IPS-18a (cell line): ENCODE measurements around the gene SLC38A1.
"Not testable (repeated sequence)": the region's sequence is repeated elsewhere in the genome, so short reads cannot be mapped to it uniquely, and the experiment has no call there.

Experiments
- H3K27ac ChIP-seq: one replicate; pipeline ENCODE4 v1.5.1; 2013; ENCODE audit warnings: low read length
- H3K27me3 ChIP-seq: one replicate; pipeline ENCODE4 v1.6.1; 2013; ENCODE audit warnings: mild to moderate bottlenecking, low read length; ENCODE audit not compliant: control insufficient read depth, insufficient read depth
- H3K36me3 ChIP-seq: one replicate; pipeline ENCODE4 v1.6.1; 2013; ENCODE audit warnings: low read depth, low read length; ENCODE audit not compliant: control insufficient read depth
- H3K4me1 ChIP-seq: one replicate; pipeline ENCODE4 v1.6.1; 2013; ENCODE audit warnings: low read depth, low read length; ENCODE audit not compliant: control insufficient read depth
- H3K4me3 ChIP-seq: one replicate; pipeline ENCODE4 v1.5.1; 2013; ENCODE audit warnings: low read length
- H3K9ac ChIP-seq: one replicate; pipeline ENCODE4 v1.6.1; 2013; ENCODE audit warnings: mild to moderate bottlenecking, low read length, moderate library complexity
- H3K9me3 ChIP-seq: one replicate; pipeline ENCODE4 v1.6.1; 2013; ENCODE audit warnings: low read depth, low read length; ENCODE audit not compliant: control insufficient read depth

The SLC38A1 gene

DNA sequence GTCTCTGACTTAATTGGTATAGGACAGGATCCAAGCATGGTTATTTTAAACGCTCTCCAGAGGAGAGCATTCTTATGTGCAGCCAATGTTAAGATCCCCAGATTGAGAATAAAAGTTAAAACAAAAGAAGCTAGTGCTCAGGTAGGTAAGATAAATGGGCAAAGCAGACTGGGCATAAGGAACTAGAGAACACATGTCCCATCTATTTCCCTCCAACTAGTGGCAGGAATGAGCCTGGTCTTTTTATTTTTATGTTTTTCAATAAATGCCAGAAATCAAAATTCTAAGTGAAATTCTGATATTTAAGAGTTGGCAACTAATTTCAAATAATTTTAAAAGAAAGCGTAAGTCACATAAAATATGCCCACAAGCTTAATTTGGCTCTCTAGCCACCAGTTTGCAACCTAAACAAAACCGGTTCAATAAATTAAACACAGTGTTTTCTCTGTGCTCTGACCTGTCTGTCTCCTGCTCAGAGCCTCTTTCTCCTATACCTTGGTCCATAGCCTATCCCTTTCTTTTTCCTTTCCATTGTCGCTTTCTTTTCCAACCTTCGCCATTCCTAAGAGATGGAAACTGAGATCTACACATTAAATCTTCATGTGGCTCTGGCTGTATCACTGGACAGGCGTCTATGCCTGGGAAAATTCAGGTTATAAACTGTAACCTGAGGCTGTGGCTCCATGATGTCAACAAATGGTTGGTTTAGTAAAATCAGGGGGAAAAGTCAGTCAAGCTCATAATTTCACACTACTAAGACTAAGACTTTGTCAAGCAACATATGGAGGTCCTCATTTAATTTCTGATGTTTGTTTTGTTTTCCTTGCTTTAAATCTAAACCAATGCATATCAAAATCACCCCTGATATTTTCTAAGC, 5.5 kb downstream of the SLC38A1 start:
- peaks cover 69% of the 10 kb centered on the region for H3K4me1 ChIP-seq

DNA sequence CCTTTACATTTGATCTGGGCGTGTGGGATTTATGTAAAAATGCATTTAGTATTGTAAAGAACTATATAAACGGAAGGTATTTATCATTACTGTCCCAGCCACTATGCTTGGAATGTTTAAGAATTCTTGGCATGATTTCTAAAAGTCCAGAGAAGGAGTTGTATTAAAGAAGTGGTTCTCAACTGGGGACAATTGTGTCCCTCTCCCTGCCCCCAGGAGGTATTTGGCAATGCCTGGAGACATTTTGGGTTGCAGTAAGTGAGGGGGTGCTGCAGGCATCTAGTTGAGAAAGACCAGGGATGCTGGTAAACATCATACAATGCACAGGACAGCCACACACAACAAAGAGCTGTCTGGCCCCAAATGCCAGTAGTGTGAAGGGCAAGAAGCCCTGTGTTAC, 7.2 kb downstream of the SLC38A1 start:
- Histone ChIP-seq H3K4me1 (peaks cover 69% of the 10 kb centered on the region), H3K27ac (no peak overlapping the region)

More for the DNA sequence above, 5.5 kb downstream of the SLC38A1 start:
- no peak overlapping the region for H3K9ac ChIP-seq
- H3K27me3 ChIP-seq: no peaks in the 10 kb centered on the region
- no peak overlapping the region for H3K27ac ChIP-seq
- peak overlapping the region; percentile 26 for H3K4me3 ChIP-seq
- H3K36me3 ChIP-seq: no peaks in the 10 kb centered on the region
- H3K9me3 ChIP-seq: no peaks in the 10 kb centered on the region

DNA sequence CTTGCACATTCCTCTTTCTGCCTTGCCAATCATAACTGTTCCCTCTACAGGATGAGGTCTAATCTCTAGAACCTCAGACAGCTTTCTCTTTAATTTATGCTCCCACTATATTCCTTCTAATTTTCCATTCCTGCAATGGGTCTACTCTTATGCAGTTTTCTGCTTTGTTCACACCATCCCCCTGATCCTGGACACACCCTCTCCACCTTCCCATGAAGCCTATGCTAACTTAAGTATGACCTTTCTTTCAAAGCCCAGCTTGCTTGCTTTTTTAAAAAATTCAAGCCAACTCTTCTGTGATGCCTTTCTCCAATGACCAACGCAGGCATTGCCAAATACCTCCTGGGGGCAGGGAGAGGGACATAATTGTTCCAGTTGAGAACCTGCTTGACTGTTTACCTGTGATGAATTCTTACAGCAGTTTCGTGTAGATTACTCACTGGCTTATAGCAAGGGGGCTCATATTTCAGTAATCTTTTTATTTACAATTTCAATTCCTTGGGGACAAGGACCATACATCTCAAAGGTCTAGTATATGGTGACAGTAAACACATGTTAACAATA, 7.8 kb downstream of the SLC38A1 start:
- Histone ChIP-seq H3K27ac (no peak overlapping the region), H3K27me3 (no peaks in the 10 kb centered on the region), H3K9ac (no peak overlapping the region), H3K9me3 (no peaks in the 10 kb centered on the region), H3K4me1 (peaks cover 63% of the 10 kb centered on the region), H3K36me3 (no peaks in the 10 kb centered on the region), H3K4me3 (peak overlapping the region; percentile 45)

More for the DNA sequence above, 7.2 kb downstream of the SLC38A1 start:
- Histone ChIP-seq H3K9ac (no peak overlapping the region), H3K27me3 (no peaks in the 10 kb centered on the region), H3K36me3 (no peaks in the 10 kb centered on the region), H3K9me3 (no peaks in the 10 kb centered on the region), H3K4me3 (peak overlapping the region; percentile 45)

DNA sequence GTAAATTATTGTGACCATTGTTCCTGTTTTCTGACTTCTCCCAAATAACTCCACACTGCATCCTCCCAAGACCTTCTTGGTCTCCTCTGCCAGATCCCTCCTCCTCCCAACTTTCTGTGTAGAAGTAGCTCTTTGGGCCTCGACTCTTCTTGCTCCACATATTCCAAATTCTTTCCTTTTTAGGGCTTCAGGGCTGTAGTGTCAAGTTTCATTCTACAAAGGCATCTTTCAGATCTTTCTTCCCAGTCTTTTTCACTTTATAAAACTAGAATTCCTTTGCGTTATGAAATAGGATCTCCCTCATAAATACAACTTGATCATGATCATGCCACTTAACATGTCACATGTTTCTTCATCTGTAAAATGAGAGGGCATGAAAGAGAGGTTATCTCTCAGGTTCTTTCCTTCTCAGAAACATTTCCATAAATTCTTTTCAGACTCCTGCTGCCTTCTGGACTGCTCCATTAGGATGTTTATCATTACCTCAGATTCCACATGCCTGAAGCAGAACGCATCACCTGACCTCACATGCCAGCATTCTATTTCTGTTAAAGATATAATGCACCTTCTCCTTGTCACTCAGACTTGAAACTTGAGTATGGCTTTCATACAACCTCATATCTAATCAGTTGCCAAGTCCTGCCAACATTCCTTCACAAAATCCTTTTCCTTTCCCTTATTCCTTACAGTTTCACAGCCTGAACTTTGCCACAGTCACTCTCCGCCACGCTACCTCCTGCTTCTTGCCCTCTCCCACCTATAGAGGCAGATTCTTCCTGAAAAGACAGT, 8.5 kb downstream of the SLC38A1 start:
- Histone ChIP-seq H3K4me3 (peak overlapping the region; percentile 45), H3K9me3 (no peaks in the 10 kb centered on the region), H3K36me3 (no peaks in the 10 kb centered on the region), H3K27ac (no peak overlapping the region), H3K9ac (no peak overlapping the region), H3K27me3 (no peaks in the 10 kb centered on the region), H3K4me1 (peaks cover 56% of the 10 kb centered on the region)

DNA sequence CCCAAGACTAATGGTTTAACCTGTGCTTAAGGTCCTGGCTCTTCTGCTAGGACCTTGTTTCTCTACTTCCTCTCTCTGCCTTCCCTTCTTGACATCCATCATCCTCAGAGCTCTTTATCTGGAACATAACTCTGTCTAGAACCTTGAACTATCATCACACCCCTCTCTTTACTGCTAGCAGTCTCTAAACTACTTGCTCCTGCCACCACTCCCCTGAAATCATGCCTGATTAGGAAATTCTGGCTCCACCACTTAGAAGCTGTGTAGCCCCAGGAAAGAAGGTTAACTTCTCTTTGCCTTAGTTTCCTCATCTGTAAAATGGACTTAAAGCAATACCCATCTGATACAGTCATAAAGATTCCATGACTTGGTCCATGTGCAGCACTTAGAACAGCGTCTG, 9.1 kb downstream of the SLC38A1 start:
- Histone ChIP-seq H3K36me3 (peaks cover 4% of the 10 kb centered on the region), H3K4me1 (peaks cover 50% of the 10 kb centered on the region), H3K4me3 (peak overlapping the region; percentile 45), H3K27ac (no peak overlapping the region), H3K9me3 (no peaks in the 10 kb centered on the region), H3K27me3 (no peaks in the 10 kb centered on the region), H3K9ac (no peak overlapping the region)

DNA sequence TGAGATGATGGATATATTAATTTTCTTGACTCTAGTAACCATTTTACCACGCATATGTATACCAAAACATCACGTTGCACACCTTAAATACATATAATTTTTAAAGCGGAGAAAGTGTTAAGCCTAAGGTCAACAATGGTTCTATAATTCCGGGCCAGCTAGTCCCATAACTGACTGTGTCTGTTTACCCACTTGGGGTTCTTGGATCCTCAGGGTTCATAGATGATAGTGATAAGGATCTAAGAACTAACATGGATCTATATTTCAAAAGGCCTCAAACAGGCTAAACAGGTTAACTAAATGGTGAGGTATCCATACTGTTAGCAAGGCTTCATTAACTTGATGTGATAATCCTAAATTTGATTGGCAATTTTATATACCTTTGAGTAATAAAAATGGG, 9.8 kb downstream of the SLC38A1 start:
- Histone ChIP-seq H3K4me1 (peaks cover 46% of the 10 kb centered on the region), H3K4me3 (no peak overlapping the region), H3K36me3 (peaks cover 10% of the 10 kb centered on the region), H3K9ac (no peak overlapping the region), H3K27ac (no peak overlapping the region), H3K27me3 (no peaks in the 10 kb centered on the region), H3K9me3 (no peaks in the 10 kb centered on the region)

DNA sequence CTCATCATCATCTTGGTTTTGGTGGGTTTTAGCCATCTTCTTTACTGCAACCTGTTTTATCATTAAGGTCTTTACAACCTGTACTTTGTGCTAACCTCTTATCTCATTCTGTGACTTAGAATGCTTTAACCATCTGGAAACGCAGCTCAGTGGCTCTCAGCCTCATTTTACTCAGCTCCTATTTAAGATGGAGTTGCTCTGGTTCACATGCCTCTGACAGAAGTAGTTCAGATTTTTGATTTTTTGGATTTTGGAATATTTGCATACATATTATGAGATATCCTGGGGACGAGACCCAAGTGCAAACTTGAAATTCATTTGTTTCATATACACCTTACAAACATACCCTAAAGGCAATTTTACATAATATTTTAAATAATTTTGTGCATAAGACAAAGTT, 10.7 kb downstream of the SLC38A1 start:
- H3K27ac ChIP-seq: no peak overlapping the region
- H3K4me3 ChIP-seq: no peak overlapping the region
- H3K9me3 ChIP-seq: no peaks in the 10 kb centered on the region
- H3K9ac ChIP-seq: no peak overlapping the region
- H3K27me3 ChIP-seq: no peaks in the 10 kb centered on the region
- H3K36me3 ChIP-seq: peaks cover 16% of the 10 kb centered on the region
- H3K4me1 ChIP-seq: peaks cover 36% of the 10 kb centered on the region

DNA sequence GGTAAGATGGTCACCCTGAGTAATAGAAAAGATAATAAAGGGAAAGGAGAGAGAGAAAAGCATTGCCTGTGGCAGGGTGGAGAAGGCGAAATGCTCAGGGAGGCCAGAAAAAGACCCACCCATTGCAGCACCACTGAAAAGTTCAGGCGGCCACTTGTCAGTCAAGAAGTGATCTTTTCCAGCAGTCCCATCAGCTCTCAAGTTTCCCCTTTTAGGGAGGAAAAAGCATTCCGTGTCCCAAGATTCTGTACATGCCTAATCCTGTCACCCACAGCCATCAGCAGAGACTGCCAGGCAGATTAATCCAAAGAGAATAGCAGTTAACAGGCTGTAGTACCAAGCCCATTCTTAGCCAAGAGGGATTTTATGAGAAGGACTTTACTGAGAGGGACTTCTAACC, 11.9 kb downstream of the SLC38A1 start:
- Histone ChIP-seq H3K27ac (no peak overlapping the region), H3K27me3 (no peaks in the 10 kb centered on the region), H3K36me3 (peaks cover 22% of the 10 kb centered on the region), H3K4me1 (peaks cover 24% of the 10 kb centered on the region), H3K9me3 (no peaks in the 10 kb centered on the region), H3K4me3 (no peak overlapping the region), H3K9ac (no peak overlapping the region)

DNA sequence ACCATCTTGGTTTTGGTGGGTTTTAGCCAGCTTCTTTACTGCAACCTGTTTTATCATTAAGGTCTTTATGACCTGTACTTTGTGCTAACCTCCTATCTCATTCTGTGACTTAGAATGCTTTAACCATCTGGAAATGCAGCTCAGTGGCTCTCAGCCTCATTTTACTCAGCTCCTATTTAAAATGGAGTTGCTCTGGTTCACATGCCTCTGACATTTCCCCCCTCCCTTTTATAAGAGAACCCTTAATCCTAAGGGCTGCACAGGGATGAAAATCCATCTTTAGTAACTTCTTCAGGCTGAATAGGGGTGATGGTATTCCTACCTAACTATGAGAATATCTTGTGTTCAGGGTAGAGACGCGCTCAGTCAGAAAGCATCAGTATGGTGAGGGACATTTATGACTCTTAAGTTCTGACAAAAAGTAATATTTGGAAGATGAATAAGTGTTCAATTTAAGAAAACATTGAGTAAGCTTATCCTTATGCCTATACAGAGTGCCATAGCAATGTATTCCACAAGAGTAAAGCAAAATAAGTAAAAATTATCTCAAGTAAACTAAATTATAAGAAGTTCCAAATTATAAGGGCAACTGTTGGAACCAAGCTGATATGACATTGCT, 15.2 kb downstream of the SLC38A1 start:
- H3K4me1 ChIP-seq: no peaks in the 10 kb centered on the region
- peaks cover 22% of the 10 kb centered on the region for H3K36me3 ChIP-seq
- H3K27me3 ChIP-seq: no peaks in the 10 kb centered on the region
- no peak overlapping the region for H3K27ac ChIP-seq
- no peak overlapping the region for H3K9ac ChIP-seq
- no peak overlapping the region for H3K4me3 ChIP-seq
- H3K9me3 ChIP-seq: no peaks in the 10 kb centered on the region

DNA sequence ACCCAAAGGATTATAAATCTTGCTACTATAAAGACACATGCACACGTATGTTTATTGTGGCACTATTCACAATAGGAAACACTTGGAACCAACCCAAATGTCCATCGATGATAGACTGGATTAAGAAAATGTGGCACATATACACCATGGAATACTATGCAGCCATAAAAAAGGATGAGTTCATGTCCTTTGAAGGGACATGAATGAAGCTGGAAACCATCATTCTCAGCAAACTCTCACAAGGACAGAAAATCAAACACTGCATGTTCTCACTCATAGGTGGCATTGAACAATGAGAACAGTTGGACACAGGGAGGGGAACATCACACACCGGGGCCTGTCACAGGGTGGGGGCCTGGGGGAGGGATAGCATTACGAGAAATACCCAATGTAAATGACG, 16.8 kb downstream of the SLC38A1 start:
- H3K36me3 ChIP-seq: peaks cover 22% of the 10 kb centered on the region
- not testable (repeated sequence) for H3K27me3 ChIP-seq, H3K27ac ChIP-seq, H3K4me1 ChIP-seq, H3K4me3 ChIP-seq, H3K9me3 ChIP-seq, H3K9ac ChIP-seq

DNA sequence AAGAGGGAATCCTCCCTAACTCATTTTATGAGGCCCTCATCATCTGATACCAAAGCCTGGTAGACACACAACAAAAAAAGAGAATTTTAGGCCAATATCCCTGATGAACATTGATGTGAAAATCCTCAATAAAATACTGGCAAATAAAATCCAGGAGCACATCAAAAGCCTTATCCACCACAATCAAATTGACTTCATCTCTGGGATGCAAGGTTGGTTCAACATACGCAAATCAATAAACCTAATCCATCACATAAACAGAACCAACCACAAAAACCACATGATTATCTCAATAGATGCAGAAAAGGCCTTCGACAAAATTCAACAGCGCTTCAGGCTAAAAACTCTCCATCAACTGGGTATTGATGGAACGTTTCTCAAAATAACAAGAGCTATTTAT, 18.9 kb downstream of the SLC38A1 start:
- H3K9me3 ChIP-seq, H3K27me3 ChIP-seq: not testable (repeated sequence)

More for the DNA sequence above, 18.9 kb downstream of the SLC38A1 start:
- H3K27ac ChIP-seq, H3K9ac ChIP-seq, H3K4me3 ChIP-seq, H3K4me1 ChIP-seq: not testable (repeated sequence)
- peaks cover 25% of the 10 kb centered on the region for H3K36me3 ChIP-seq
